ENCODE measurements around the gene GIMAP8.

The GIMAP8 gene

DNA sequence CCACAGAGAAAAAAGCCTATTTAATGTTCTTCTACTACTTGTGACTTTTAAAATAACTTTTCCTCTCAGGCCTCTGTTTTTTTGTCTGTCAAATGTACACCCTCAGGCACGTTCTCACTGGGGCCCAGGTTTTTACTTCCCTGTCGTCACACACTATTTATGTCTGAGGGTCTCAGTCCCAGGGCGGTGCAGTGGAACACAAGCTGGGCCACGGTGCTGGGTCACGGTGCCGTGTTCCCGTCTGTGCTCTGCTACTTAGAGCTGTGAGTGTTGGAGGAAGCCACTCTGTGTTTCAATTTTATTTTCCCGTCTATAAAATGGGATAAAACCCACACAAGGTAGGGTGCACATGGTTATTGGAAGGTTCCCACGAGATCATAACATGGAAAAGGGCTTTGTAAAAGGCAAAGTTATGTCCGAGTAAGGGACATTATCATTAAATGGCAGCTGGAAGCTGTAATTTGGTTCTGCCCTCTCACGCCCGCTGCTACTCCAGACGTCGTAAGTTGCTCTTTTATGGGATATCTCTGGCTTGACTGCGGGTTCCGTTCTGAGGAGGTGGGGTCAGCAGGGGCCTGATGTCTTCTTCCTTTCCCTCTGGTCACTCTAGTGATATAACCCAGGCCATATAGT, 46.1 kb upstream of the GIMAP8 start:
- H3K27ac ChIP-seq (ENCODE audit: low read length) = peak overlapping the region; percentile 98
- peaks cover 52% of the 10 kb centered on the region for H3K79me2 ChIP-seq (ENCODE audit: low read length)
- no peaks in the 10 kb centered on the region for H4K20me1 ChIP-seq (ENCODE audit: insufficient read depth, low read length)
- DNase-seq = peak; percentile 57
- no peaks in the 10 kb centered on the region; the same call in 1 of the 2 replicates for H3K36me3 ChIP-seq (replicated peaks; ENCODE audit: insufficient read depth, low read length)
- peaks cover 42% of the 10 kb centered on the region for H3K4me1 ChIP-seq (ENCODE audit: low read length)
- H3F3A ChIP-seq (ENCODE audit: insufficient read depth, low read length) = peaks cover 32% of the 10 kb centered on the region
- H3K27me3 ChIP-seq (replicated peaks; ENCODE audit: insufficient read depth, low read length) = no peaks in the 10 kb centered on the region
- peak overlapping the region; percentile 75 for H2AFZ ChIP-seq (ENCODE audit: low read length)
- peak overlapping the region; percentile 70 for H3K4me3 ChIP-seq (ENCODE audit: low read length)
- H3K9ac ChIP-seq (ENCODE audit: low read length) = peak overlapping the region; percentile 92
- no peaks in the 10 kb centered on the region for H3K9me3 ChIP-seq (replicated peaks; ENCODE audit: insufficient read depth, low read length)
- TF ChIP-seq EZH2phosphoT487 (IDR thresholded peaks at IDR 0.05; ENCODE audit: low read length) = no peak
- TF ChIP-seq, protein P1, sequence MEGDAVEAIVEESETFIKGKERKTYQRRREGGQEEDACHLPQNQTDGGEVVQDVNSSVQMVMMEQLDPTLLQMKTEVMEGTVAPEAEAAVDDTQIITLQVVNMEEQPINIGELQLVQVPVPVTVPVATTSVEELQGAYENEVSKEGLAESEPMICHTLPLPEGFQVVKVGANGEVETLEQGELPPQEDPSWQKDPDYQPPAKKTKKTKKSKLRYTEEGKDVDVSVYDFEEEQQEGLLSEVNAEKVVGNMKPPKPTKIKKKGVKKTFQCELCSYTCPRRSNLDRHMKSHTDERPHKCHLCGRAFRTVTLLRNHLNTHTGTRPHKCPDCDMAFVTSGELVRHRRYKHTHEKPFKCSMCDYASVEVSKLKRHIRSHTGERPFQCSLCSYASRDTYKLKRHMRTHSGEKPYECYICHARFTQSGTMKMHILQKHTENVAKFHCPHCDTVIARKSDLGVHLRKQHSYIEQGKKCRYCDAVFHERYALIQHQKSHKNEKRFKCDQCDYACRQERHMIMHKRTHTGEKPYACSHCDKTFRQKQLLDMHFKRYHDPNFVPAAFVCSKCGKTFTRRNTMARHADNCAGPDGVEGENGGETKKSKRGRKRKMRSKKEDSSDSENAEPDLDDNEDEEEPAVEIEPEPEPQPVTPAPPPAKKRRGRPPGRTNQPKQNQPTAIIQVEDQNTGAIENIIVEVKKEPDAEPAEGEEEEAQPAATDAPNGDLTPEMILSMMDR (IDR thresholded peaks at IDR 0.05; ENCODE audit: low read length) = no peak
- no peak for TF ChIP-seq EZH2 (optimal IDR thresholded peaks at IDR 0.05; ENCODE audit: low read depth, low read length)
- H3K9me2 ChIP-seq (replicated peaks; ENCODE audit: insufficient read depth, low read length) = no peaks in the 10 kb centered on the region
- peak overlapping the region; percentile 98 for H3K4me2 ChIP-seq (ENCODE audit: low read depth, low read length)

DNA sequence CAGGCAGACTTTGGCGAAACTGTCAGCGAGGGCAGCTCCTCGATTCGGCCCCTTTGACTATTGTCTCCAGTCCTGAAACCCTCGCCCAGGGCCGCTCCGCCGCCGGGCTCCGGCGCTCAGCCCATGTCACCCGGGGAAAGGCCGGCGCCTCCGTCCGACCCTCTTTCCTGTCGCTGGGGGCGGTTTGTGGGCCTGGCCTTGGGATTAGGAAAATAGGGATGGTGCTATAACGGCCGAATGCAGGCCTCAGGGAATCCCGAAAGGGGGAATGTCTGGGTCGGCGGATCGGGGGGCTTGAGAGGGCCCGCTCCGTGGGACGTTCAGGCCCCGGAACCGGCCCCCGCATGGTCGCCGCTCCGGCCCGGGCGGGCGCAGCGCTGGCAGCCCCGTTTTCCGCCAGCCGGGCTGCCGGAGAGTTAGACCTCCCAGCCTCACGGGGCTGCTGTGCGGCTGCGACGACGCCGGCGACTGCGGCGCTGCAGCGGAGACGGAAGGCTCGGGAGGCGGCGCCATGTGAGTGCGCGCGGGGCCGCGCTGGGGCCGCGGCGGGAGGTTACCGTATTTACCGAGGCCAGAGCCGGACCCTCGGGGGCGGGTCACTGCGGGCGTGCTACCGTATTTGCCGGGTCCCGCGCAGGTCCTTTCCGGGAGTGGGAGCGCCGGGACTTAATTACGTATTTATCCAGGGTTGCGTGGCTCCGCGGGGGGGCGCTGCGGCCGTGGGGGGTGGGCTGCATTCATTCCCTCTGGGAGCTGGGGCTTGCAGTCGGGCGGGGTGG, 45.4 kb upstream of the GIMAP8 start:
- no peaks in the 10 kb centered on the region for H3K9me2 ChIP-seq (replicated peaks; ENCODE audit: insufficient read depth, low read length)
- no peaks in the 10 kb centered on the region for H4K20me1 ChIP-seq (ENCODE audit: insufficient read depth, low read length)
- TF ChIP-seq, protein P1 (IDR thresholded peaks at IDR 0.05; ENCODE audit: low read length) = peak; percentile 50
- TF ChIP-seq EZH2 (optimal IDR thresholded peaks at IDR 0.05; ENCODE audit: low read depth, low read length) = no peak
- H3K79me2 ChIP-seq (ENCODE audit: low read length) = peaks cover 59% of the 10 kb centered on the region
- DNase-seq = peak; percentile 97
- peak overlapping the region; percentile 98 for H3K27ac ChIP-seq (ENCODE audit: low read length)
- peaks cover under 1% of the 10 kb centered on the region for H3K36me3 ChIP-seq (replicated peaks; ENCODE audit: insufficient read depth, low read length)
- H3K9ac ChIP-seq (ENCODE audit: low read length) = peak overlapping the region; percentile 92
- peaks cover 42% of the 10 kb centered on the region for H3K4me1 ChIP-seq (ENCODE audit: low read length)
- H3K4me2 ChIP-seq (ENCODE audit: low read depth, low read length) = peak overlapping the region; percentile 98
- peak overlapping the region; percentile 75 for H2AFZ ChIP-seq (ENCODE audit: low read length)
- peaks cover 32% of the 10 kb centered on the region for H3F3A ChIP-seq (ENCODE audit: insufficient read depth, low read length)
- peak overlapping the region; percentile 70 for H3K4me3 ChIP-seq (ENCODE audit: low read length)
- no peaks in the 10 kb centered on the region for H3K27me3 ChIP-seq (replicated peaks; ENCODE audit: insufficient read depth, low read length)
- H3K9me3 ChIP-seq (replicated peaks; ENCODE audit: insufficient read depth, low read length) = no peaks in the 10 kb centered on the region

DNA sequence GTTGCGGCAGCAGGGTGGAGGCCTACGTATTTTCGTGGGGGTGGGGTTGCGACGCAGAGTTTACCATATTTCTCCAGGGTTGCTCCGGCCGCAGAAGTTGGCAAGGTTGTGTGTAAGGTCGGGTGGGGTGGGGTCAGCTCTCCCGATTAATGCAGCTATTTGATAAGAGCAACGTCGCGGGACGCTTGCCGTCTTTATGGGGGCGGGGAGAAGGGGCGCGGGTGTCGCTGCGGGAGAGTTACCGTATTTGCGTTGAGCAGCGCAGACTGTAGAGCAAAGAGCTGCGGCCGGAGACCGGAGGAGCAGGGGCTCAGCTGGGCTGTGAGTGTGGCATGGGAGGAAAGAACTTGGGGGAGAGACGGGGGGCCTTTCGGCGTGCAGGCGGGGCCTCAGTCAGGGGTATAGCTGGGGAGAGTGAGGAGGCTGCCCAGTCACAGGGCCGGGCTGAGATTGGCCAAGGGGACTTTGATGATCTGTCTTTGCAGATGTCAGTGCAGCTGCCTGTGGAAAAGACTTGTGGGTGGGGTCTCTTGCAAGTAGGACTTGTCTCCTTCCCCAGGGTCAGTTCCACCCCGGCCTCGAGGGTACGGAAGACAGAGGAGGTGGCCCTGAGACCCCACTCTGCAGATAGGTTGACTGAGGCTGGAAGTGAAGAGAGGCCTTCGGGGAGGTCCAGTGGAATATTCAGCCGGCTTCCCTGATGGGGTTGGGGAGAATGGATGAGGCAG, 44.7 kb upstream of the GIMAP8 start:
- no peaks in the 10 kb centered on the region for H3K27me3 ChIP-seq (replicated peaks; ENCODE audit: insufficient read depth, low read length)
- H3K4me2 ChIP-seq (ENCODE audit: low read depth, low read length) = peak overlapping the region; percentile 98
- DNase-seq = peak; percentile 78
- no peaks in the 10 kb centered on the region for H4K20me1 ChIP-seq (ENCODE audit: insufficient read depth, low read length)
- no peaks in the 10 kb centered on the region for H3K9me2 ChIP-seq (replicated peaks; ENCODE audit: insufficient read depth, low read length)
- peak overlapping the region; percentile 92 for H3K9ac ChIP-seq (ENCODE audit: low read length)
- TF ChIP-seq EZH2phosphoT487 (IDR thresholded peaks at IDR 0.05; ENCODE audit: low read length) (no peak), EZH2 (optimal IDR thresholded peaks at IDR 0.05; ENCODE audit: low read depth, low read length) (no peak)
- TF ChIP-seq, protein P1 (IDR thresholded peaks at IDR 0.05; ENCODE audit: low read length) = no peak
- H3K4me3 ChIP-seq (ENCODE audit: low read length) = peak overlapping the region; percentile 70
- peak overlapping the region; percentile 74 for H2AFZ ChIP-seq (ENCODE audit: low read length)
- peak overlapping the region; percentile 98 for H3K27ac ChIP-seq (ENCODE audit: low read length)
- no peaks in the 10 kb centered on the region for H3K9me3 ChIP-seq (replicated peaks; ENCODE audit: insufficient read depth, low read length)
- peaks cover 6% of the 10 kb centered on the region for H3K36me3 ChIP-seq (replicated peaks; ENCODE audit: insufficient read depth, low read length)
- peaks cover 41% of the 10 kb centered on the region for H3K4me1 ChIP-seq (ENCODE audit: low read length)
- peaks cover 32% of the 10 kb centered on the region for H3F3A ChIP-seq (ENCODE audit: insufficient read depth, low read length)
- peaks cover 61% of the 10 kb centered on the region for H3K79me2 ChIP-seq (ENCODE audit: low read length)
